ENCODE data around the gene TAS1R1.

The TAS1R1 gene

DNA sequence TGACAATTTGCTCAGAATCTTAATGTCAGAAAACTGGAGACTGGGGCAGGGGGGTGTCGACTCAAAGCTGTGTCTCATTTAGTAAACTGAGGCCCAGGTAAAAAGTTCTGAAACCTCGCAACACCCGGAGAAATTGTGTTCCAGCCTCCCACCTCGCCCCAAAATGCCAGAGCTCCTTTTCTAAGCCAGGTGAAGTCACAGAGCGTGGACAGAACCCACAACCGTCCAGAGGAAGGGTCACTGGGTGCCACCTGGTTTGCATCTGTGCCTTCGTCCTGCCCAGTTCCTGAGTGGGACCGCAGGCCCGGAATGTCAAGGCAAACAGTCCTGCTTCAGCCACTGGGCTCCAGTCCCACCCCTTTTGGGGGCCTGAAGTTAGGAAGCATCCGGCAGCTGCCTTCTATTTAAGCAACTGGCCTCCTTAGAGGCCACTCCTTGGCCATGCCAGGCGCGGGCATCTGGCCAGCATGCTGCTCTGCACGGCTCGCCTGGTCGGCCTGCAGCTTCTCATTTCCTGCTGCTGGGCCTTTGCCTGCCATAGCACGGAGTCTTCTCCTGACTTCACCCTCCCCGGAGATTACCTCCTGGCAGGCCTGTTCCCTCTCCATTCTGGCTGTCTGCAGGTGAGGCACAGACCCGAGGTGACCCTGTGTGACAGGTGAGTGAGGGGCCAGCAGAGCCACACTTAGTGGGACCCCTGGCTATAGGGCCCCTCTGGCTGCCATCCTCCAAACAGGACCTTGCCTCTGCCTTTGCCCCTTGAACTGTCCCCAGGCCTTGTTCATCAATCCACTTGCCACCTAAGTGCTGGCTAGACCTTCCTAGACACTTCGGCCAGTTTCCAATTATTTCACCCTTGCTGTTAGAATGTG lies at the start of gene TAS1R1:
TAS1R1 (plus strand) TSS at position 401 of the 872 bp plus-strand sequence; CDS start at position 468, 67 bp downstream.
- H3K36me3 Mint-ChIP-seq = no peaks in the 10 kb centered on the region

DNA sequence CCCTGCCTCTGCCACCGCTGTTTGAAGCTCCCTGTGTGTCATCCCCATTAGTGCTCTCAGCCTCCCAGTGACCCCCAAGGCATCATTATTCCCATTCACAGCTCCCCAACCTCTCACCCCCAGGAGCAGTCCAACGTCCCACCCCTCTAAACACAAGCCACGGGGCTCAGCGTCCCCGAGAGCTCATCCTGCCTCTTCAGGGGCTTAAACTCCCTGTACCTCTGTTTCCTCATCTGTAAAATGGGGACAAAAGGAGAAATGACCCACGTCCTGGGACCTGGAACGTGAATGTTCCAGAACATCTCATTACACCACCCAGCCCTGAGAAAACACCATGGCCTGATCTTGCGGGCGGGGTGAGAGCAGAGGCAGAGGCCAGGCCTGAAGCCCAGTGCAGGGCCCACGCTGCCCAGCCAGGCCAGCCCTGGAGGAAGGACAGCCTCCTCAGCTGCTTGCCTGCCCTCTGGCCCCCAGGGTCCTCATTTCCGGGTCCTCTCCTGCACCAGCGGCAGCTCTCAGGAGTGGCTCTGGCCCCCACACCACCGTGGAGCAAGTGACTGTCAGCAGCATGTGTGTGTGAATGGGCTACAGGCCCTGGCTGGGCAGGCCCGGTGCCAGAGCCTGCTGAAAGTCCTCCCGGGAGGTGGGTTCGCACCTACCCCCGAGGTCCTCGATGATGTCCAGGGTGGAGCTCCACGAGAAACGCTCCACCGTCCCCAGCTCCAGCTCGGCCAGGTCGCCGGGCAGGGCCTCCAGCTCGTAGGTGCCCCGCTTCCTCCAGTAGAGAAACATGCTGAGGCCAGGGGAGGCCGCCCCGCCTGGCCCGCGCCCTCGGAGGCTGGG lies 49.5 kb upstream of the TAS1R1 start:
- H3K9me3 Mint-ChIP-seq = no peaks in the 10 kb centered on the region
- H3K4me3 Mint-ChIP-seq = no peak overlapping the region
- no peaks in the 10 kb centered on the region for H3K4me1 Mint-ChIP-seq
- H3K36me3 Mint-ChIP-seq = no peaks in the 10 kb centered on the region
- peak overlapping the region; percentile 51 for H3K27ac Mint-ChIP-seq
- H3K27me3 Mint-ChIP-seq = no peaks in the 10 kb centered on the region

More for the DNA sequence above, at the start of gene TAS1R1:
- Mint-ChIP-seq H3K27ac (peak within 1 kb of the TSS; percentile 46), H3K4me3 (peak within 1 kb of the TSS; percentile 86), H3K9me3 (no peaks in the 10 kb centered on the region), H3K4me1 (peaks cover 19% of the 10 kb centered on the region), H3K27me3 (no peaks in the 10 kb centered on the region)

DNA sequence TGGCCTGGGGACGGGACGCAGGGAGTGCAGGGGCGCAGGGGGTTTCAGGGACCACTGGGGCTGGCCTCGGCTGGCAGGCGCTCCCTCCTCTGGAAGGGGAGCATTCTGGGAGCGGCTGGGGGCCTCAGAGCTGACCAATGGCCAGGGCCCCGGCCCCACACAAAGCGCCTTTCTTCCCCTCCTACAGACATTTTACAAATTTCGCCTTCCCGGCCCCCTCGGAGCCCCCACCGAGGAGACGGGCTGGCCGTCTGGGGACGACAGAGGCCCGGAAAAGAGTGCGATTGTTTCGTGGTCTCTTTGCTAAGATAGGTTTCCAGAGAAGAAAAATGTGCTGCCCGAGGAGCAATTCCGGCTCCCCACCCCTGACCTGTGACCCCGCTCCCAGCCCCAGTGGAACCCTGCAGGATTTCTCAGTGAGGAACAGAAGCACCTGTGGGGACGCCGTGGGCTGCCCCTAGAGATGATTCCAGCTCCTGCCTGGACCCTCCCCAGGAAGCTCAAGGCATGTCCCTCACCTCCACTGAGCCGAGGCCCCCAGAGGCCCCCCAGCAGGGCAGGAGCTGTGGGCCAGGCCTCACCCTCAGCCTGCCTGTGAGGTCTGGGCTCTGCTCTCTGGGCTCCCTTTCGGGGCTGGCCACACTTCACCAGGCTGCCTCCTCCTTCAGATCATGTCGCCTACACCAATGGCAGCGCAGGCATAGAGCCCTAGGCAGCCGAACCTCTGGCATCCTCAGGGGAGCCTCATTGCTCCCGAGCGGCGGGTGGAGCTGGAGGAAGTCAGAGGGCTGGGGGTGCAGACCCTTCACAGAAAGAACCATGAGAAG lies 48.7 kb upstream of the TAS1R1 start:
- H3K4me3 Mint-ChIP-seq = no peak overlapping the region
- no peaks in the 10 kb centered on the region for H3K36me3 Mint-ChIP-seq
- H3K27ac Mint-ChIP-seq = no peak overlapping the region
- no peaks in the 10 kb centered on the region for H3K4me1 Mint-ChIP-seq
- H3K27me3 Mint-ChIP-seq = no peaks in the 10 kb centered on the region
- no peaks in the 10 kb centered on the region for H3K9me3 Mint-ChIP-seq

GRCh38 chr1:6507037-6507428 lies 48.1 kb upstream of the TAS1R1 start:
- Mint-ChIP-seq H3K27ac (no peak overlapping the region), H3K4me1 (no peaks in the 10 kb centered on the region), H3K4me3 (no peak overlapping the region), H3K9me3 (no peaks in the 10 kb centered on the region), H3K27me3 (no peaks in the 10 kb centered on the region), H3K36me3 (no peaks in the 10 kb centered on the region)

DNA sequence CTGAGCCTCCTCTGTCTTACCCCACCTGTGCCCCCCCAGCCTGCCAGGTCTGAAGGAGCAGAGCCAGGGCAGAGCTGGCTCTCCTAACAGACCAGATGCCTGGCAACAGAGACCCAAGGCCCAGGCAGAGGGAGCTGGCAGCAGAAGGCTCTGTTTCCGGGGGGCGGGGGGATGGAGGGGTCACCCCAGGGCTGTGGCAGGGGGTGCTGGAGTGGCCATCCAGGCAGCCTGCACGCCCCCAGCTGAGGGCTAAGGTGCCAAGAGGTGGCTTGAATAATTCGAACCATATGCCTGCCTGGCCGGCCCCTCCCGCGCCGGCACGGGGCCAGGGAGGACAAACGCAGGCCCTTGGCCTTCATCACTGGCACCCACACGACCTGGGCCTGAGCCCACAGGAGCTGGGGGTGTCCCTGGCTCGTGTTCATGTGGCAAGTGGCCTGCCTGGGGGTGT lies 47.6 kb upstream of the TAS1R1 start:
- H3K27me3 Mint-ChIP-seq = no peaks in the 10 kb centered on the region
- H3K4me1 Mint-ChIP-seq = no peaks in the 10 kb centered on the region
- H3K4me3 Mint-ChIP-seq = no peak overlapping the region
- H3K36me3 Mint-ChIP-seq = no peaks in the 10 kb centered on the region
- no peaks in the 10 kb centered on the region for H3K9me3 Mint-ChIP-seq
- no peak overlapping the region for H3K27ac Mint-ChIP-seq

DNA sequence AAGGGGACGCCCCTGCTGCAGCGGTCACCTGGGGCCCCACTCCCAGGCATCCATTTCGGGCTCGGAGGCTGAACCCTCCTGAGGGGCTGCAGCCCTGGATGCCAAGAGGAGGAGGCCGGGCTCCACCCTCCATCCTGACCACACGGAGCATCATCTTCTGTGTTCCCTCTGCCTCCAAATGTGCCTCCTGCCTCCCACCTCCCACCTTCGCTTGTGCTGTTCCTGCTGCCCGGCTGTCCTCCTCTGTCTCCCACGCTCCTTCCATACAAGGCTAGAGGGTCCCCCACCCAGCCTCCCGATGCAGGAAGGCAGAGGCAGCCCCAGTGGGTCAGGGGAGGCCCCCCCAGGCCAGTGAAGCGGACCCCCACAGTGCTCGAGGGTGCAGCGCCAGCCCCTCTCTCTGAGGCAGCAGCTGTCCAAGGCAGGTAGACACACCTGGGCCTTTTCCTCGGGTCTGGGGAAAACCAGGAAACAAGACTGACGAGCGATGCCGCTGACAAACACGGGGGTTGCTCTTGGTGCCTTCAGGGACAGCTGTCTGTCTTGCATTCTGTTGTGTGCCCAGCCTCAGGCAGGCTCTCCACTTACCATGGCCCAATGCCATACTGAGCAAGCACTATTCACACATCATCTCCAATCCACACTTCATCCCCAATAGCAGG lies 46.8 kb upstream of the TAS1R1 start:
- Mint-ChIP-seq H3K4me3 (no peak overlapping the region), H3K36me3 (no peaks in the 10 kb centered on the region), H3K27me3 (no peaks in the 10 kb centered on the region), H3K9me3 (no peaks in the 10 kb centered on the region), H3K27ac (no peak overlapping the region), H3K4me1 (no peaks in the 10 kb centered on the region)

DNA sequence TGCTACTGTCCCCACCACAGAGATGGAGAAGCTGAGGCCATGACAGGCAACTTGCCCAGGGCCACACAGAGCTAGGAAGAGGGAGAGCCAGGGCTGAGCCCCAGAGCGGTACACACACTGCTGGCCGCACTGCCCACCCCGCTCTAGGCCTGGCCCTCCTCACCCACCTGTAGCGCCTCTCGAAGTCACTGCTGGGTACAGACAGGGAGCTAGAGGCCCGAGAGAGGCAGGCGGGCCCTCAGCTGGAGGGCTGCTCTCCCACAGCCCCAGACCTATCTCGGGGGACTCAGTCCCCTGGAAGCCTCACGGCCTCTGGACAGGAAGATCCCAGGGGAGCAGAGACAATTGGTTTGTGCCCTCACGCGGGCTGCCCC lies 46.3 kb upstream of the TAS1R1 start:
- Mint-ChIP-seq H3K4me1 (no peaks in the 10 kb centered on the region), H3K36me3 (no peaks in the 10 kb centered on the region), H3K27ac (no peak overlapping the region), H3K27me3 (no peaks in the 10 kb centered on the region), H3K4me3 (no peak overlapping the region), H3K9me3 (no peaks in the 10 kb centered on the region)

DNA sequence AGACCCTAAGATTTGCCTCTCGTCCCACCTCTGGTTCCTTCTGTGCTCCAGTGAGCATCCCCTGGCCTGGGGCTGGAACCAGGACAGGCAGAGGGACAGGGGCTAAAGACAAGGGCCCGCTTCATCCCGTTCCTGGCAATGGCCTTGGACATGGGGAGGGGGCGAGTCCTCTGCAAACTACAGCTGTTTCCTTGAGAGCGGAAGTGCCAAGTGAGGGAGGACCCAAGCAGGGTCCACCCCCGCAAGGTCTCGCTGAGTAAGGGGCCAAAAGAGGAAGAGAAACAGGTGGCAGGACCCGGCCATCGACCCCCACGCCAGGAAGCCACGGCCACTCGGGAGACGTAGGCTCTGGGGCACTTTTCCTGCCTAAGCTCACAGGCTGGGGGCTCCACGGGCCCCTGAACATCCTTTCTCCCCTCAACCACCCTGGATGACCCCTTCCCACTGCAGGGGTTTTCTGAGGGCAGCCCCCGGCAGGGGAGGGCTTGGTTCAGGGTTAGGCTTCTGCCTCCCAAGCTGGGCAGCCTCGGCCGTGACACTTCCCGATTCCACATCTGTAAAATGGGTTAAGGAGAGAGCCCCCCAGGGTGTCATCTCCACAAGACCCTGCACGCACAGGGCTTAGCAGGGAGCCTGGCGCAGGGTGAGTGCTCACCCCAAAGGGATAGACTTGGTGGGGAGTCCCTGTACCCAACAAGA lies 45.7 kb upstream of the TAS1R1 start:
- no peak overlapping the region for H3K4me3 Mint-ChIP-seq
- H3K27me3 Mint-ChIP-seq = no peaks in the 10 kb centered on the region
- H3K9me3 Mint-ChIP-seq = no peaks in the 10 kb centered on the region
- no peaks in the 10 kb centered on the region for H3K4me1 Mint-ChIP-seq
- no peak overlapping the region for H3K27ac Mint-ChIP-seq
- H3K36me3 Mint-ChIP-seq = no peaks in the 10 kb centered on the region

DNA sequence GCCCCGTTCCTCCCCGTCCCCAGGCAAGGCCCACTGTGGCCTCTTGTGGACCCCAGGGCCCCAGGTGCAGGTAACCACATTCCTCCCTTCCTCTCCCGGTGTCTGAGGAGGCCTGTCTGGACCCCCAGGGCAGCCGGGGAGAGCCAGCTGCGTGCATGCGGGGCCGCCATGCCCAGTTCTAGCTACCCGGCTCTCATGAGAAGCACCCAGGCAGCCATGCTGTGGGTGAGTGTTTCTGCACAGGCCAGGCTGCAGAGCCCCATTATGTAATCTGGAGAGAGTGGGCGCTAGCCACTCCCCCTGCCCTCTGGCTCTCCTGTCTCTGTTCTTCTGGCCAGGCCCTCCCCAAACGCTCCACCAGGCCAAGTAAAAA lies 45.2 kb upstream of the TAS1R1 start:
- Mint-ChIP-seq H3K4me3 (no peak overlapping the region), H3K9me3 (no peaks in the 10 kb centered on the region), H3K4me1 (no peaks in the 10 kb centered on the region), H3K27ac (no peak overlapping the region), H3K36me3 (no peaks in the 10 kb centered on the region), H3K27me3 (no peaks in the 10 kb centered on the region)

GRCh38 chr1:6510493-6510892 lies 44.6 kb upstream of the TAS1R1 start:
- Mint-ChIP-seq H3K27me3 (no peaks in the 10 kb centered on the region), H3K9me3 (no peaks in the 10 kb centered on the region), H3K4me3 (no peak overlapping the region), H3K27ac (no peak overlapping the region), H3K36me3 (no peaks in the 10 kb centered on the region), H3K4me1 (no peaks in the 10 kb centered on the region)

DNA sequence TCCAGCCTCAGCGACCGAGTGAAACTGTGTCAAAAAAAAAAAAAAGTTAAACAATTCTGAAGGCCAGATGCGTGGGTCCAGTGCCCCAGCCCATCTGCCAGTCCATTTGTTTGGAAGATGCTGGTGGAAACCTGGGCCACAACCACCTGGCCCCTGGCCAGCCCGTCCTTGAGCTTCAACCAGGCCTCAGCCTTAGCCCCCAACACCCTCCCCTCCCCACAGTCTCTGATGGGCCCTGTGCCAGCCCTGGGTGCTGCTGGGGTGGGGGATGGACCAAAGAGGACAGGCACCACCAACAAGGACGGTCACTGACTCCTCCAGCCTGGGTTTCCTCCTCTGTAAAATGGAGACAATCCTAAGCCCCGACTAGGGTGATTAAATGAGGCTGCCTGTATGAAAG lies 44.1 kb upstream of the TAS1R1 start:
- Mint-ChIP-seq H3K4me3 (no peak overlapping the region), H3K27ac (no peak overlapping the region), H3K9me3 (no peaks in the 10 kb centered on the region), H3K36me3 (no peaks in the 10 kb centered on the region), H3K27me3 (no peaks in the 10 kb centered on the region), H3K4me1 (no peaks in the 10 kb centered on the region)

DNA sequence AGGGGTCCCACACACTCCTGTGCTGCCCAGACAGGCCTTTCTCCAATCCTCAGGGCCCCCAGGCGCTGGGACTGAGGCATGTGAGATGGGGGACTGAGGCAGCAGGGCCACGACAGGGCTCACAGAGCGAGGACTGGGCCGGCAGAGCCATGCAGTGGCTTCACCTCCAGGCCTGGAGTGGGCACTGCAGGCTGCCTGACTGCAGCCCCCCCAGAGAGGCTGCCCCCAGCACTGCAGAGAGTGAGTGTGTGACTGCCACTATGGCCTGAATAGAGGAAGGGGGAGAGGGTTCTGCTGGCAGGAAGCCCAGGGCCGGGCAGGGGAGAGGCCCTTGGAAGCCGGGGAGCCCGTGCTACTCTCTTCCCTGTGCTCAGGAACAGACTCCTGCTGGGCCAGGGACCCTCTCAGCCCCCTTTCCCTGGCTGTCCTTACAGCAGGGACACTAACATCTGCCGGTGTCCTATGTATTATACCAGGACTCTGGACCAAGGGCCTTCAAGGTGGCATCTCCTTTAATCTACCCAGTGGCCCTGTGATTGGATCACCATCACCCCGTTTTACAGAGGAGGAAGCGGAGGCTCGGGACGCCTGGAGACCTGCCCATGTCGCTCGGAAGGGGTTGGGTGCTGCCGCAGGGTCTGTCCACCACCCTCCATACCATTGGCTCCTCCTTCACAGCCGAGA lies 43.4 kb upstream of the TAS1R1 start:
- no peak overlapping the region for H3K27ac Mint-ChIP-seq
- no peaks in the 10 kb centered on the region for H3K4me1 Mint-ChIP-seq
- no peaks in the 10 kb centered on the region for H3K9me3 Mint-ChIP-seq
- no peaks in the 10 kb centered on the region for H3K36me3 Mint-ChIP-seq
- H3K27me3 Mint-ChIP-seq = no peaks in the 10 kb centered on the region
- H3K4me3 Mint-ChIP-seq = no peak overlapping the region

GRCh38 chr1:6512245-6512907 lies 42.7 kb upstream of the TAS1R1 start:
- Mint-ChIP-seq H3K27ac (peak overlapping the region; percentile 35), H3K4me1 (no peaks in the 10 kb centered on the region), H3K9me3 (no peaks in the 10 kb centered on the region), H3K27me3 (no peaks in the 10 kb centered on the region), H3K36me3 (no peaks in the 10 kb centered on the region), H3K4me3 (no peak overlapping the region)

GRCh38 chr1:6512908-6513280 lies 42.2 kb upstream of the TAS1R1 start:
- Mint-ChIP-seq H3K9me3 (no peaks in the 10 kb centered on the region), H3K27me3 (no peaks in the 10 kb centered on the region), H3K27ac (no peak overlapping the region), H3K4me1 (no peaks in the 10 kb centered on the region), H3K4me3 (no peak overlapping the region), H3K36me3 (no peaks in the 10 kb centered on the region)

Data from activated naive CD4-positive, alpha-beta T cell treated with anti-CD3 and anti-CD28 coated beads, Interleukin-2, amount 50 U/mL, for 24 hours (primary cell).